Pons (tissue), 1 donor: ENCODE measurements around the gene ERAS.

Experiments
- DNase-seq: peaks from one replicate; pipeline ENCODE4 v3.0.0-alpha.2; 2016; ENCODE audit warnings: low spot score

The ERAS gene

GRCh38 chrX:48826135-48826875, at the start of gene ERAS:
Gene ERAS (plus strand): TSS chrX:48826513. CDS start chrX:48829124, 2,611 bp downstream.
- no peak for DNase-seq

- no peak for DNase-seq
Measured at GRCh38 chrX:48776818-48777439, 49.4 kb upstream of the ERAS start.

- no peak for DNase-seq
Measured at GRCh38 chrX:48779399-48779798, 46.9 kb upstream of the ERAS start.

- DNase-seq, result no peak
Measured at GRCh38 chrX:48781705-48782104, 44.6 kb upstream of the ERAS start.

- DNase-seq, result no peak
Measured at GRCh38 chrX:48782216-48782615, 44.1 kb upstream of the ERAS start.

- DNase-seq, result no peak
Measured at GRCh38 chrX:48782795-48783194, 43.5 kb upstream of the ERAS start.

- no peak for DNase-seq
Measured at GRCh38 chrX:48784726-48785125, 41.6 kb upstream of the ERAS start.

GRCh38 chrX:48785186-48785539, 41.1 kb upstream of the ERAS start:
- no peak for DNase-seq

GRCh38 chrX:48785540-48786214, 40.6 kb upstream of the ERAS start:
- DNase-seq, result no peak

- no peak for DNase-seq
Measured at GRCh38 chrX:48786341-48786800, 39.9 kb upstream of the ERAS start, which contains the start of gene GATA1. Gene GATA1 (plus strand): TSS chrX:48786590. CDS start chrX:48791110, 4,520 bp downstream.

- DNase-seq, result no peak
Measured at GRCh38 chrX:48786825-48787504, 39.3 kb upstream of the ERAS start.

- no peak for DNase-seq
Measured at GRCh38 chrX:48787505-48788443, 38.5 kb upstream of the ERAS start.

- DNase-seq, result no peak
Measured at GRCh38 chrX:48789366-48790220, 36.7 kb upstream of the ERAS start.

- DNase-seq, result no peak
Measured at GRCh38 chrX:48790477-48790876, 35.8 kb upstream of the ERAS start.

- DNase-seq, result no peak
Measured at GRCh38 chrX:48791063-48791820, 35.1 kb upstream of the ERAS start.

- no peak for DNase-seq
Measured at GRCh38 chrX:48792219-48792618, 34.1 kb upstream of the ERAS start.

GRCh38 chrX:48793935-48794334, 32.4 kb upstream of the ERAS start:
- no peak for DNase-seq

- DNase-seq, result no peak
Measured at GRCh38 chrX:48794340-48794910, 31.9 kb upstream of the ERAS start.

GRCh38 chrX:48794911-48795515, 31.3 kb upstream of the ERAS start:
- no peak for DNase-seq
